ENCODE measurements around the gene INPP5K.

DNA sequence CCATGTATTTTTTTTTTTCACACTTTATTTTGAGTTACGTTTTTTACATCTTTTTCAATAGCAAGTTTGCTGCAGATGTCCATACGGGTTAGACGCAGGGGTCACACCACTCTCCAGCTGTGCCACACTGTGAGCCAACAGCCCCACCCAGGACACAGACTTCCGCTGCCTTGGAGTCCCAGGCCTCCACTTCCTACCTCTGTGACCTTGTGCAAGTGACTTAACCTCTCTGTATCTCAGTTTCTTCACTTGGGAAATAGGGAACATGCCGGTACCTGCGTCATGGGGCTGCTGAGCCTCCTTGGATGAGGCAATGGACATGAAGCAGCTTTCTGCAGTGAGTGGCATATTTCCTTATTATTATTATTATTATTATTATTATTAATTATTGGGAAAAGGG lies 49.5 kb upstream of the INPP5K start:
- TF ChIP-seq ZNF274 (IDR thresholded peaks at IDR 0.05; ENCODE audit: low read length) (no peak), ZNF274 (tag by site-specific recombination; IDR thresholded peaks at IDR 0.05; ENCODE audit: borderline replicate concordance) (no peak), KLF10 (tag by site-specific recombination; IDR thresholded peaks at IDR 0.05) (no peak), TSHZ1 (tag by site-specific recombination; IDR thresholded peaks at IDR 0.05; ENCODE audit: borderline replicate concordance) (no peak), ZFP37 (tag by site-specific recombination; IDR thresholded peaks at IDR 0.05) (no peak), ZNF311 (tag by site-specific recombination; IDR thresholded peaks at IDR 0.05; ENCODE audit: borderline replicate concordance) (no peak), REST (tag by site-specific recombination; IDR thresholded peaks at IDR 0.05) (no peak), OVOL3 (tag by site-specific recombination; IDR thresholded peaks at IDR 0.05) (no peak), ZNF10 (tag by site-specific recombination; IDR thresholded peaks at IDR 0.05) (no peak), ZNF416 (tag by site-specific recombination; IDR thresholded peaks at IDR 0.05) (no peak), TCF7L2 (IDR thresholded peaks at IDR 0.05; ENCODE audit: borderline replicate concordance, low read depth, low read length) (no peak)
- TF ChIP-seq, protein P1, sequence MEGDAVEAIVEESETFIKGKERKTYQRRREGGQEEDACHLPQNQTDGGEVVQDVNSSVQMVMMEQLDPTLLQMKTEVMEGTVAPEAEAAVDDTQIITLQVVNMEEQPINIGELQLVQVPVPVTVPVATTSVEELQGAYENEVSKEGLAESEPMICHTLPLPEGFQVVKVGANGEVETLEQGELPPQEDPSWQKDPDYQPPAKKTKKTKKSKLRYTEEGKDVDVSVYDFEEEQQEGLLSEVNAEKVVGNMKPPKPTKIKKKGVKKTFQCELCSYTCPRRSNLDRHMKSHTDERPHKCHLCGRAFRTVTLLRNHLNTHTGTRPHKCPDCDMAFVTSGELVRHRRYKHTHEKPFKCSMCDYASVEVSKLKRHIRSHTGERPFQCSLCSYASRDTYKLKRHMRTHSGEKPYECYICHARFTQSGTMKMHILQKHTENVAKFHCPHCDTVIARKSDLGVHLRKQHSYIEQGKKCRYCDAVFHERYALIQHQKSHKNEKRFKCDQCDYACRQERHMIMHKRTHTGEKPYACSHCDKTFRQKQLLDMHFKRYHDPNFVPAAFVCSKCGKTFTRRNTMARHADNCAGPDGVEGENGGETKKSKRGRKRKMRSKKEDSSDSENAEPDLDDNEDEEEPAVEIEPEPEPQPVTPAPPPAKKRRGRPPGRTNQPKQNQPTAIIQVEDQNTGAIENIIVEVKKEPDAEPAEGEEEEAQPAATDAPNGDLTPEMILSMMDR (tag by site-specific recombination; IDR thresholded peaks at IDR 0.05), result no peak
- TF ChIP-seq, protein P2, sequence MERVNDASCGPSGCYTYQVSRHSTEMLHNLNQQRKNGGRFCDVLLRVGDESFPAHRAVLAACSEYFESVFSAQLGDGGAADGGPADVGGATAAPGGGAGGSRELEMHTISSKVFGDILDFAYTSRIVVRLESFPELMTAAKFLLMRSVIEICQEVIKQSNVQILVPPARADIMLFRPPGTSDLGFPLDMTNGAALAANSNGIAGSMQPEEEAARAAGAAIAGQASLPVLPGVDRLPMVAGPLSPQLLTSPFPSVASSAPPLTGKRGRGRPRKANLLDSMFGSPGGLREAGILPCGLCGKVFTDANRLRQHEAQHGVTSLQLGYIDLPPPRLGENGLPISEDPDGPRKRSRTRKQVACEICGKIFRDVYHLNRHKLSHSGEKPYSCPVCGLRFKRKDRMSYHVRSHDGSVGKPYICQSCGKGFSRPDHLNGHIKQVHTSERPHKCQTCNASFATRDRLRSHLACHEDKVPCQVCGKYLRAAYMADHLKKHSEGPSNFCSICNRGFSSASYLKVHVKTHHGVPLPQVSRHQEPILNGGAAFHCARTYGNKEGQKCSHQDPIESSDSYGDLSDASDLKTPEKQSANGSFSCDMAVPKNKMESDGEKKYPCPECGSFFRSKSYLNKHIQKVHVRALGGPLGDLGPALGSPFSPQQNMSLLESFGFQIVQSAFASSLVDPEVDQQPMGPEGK (tag by site-specific recombination; IDR thresholded peaks at IDR 0.05), result no peak

Data from HEK293 (cell line).